T-helper 2 cell (primary cell): Measurements from ENCODE around the gene HSP90AB1.
"Not testable (repeated sequence)": the region's sequence is repeated elsewhere in the genome, so short reads cannot be mapped to it uniquely, and the experiment has no call there.

ENCODE experiments used
- DNase-seq, 5 experiments: peaks; one replicate each; pipeline versions ENCODE4 v3.0.0 to v3.0.0-alpha.2; 2012 to 2022

The HSP90AB1 gene

DNA sequence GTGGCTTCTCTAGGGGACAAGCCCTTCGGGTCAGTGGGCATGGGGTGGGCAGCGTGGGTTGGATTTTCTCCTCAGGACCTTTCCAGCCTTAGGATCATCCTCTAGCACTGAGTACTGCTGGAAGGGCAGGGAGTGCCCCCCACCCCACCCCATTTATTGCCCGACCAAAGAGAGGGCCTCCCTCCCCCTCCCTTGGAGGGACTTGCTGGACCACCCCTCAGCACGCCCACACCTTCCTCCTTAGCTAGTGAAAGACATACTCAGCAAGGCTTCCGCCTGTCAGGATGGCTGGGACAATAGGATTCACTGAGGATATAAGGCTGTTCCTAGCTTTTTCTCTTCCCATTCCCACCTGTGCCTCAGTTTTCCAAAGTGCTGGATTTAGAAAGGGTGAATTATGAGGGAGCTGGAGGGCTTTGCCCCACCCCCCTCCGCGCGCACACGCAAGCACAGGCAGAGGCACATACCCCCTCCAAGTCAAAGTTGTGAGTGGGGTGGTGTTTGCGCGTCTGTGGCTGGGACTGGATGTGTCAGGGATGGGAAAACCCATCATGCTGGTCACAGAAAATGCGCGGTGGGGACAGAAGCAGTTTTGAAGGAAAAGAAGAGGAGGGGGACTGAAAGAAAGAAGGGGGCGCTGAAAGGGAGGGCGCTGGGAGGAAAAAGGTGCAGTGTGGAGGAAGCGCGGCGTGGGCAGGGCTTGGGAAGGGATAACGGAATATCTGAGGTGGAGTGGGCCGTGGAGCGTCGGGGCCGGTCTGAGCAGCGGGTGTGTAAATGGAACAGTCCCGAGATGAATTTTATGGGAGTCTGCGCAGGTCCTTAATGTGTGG is 24.2 kb upstream of the HSP90AB1 start:
- DNase-seq, result no peak

DNA sequence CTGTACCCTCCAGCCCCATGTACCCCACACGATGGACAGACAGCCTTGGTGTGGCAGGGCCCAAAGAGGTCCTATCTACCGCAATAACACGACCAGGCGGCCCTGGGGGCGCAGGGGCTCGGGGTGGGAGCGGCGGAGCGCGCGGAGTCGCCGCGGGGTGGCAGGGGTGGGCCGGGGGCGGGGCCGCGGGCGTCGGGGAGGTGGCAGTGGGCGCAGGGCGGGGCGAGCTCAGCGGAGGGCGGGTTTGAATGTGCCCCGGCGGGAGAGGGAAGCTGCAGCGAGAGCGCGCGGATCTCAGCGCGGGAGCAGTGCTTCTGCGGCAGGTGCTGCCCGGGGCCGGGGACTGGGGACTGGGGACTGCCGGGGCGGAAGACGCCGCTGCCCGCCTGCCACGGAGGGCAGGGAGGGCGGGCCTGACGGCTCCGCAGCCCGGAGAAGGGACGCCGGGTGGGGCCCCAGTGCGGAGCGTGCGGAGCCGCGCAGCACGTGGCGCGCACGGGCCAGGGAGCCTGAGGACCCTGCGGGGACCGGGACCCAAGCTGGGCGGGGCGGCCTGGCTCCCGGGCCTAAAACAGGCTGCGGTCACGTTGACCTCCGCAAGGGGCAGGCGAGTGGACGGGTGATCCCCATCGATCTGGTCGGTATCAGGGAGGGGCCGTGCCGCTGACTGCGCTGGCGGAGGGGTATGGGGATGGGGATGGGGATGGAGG is 23.4 kb upstream of the HSP90AB1 start, which contains the start of gene SLC29A1:
TSS of gene SLC29A1 (plus strand) at position 277 of the 710 bp plus-strand sequence. CDS start 3,719 bp downstream, outside the sequence.
- DNase-seq, result peak; percentile 62 to 86 (median 79)

DNA sequence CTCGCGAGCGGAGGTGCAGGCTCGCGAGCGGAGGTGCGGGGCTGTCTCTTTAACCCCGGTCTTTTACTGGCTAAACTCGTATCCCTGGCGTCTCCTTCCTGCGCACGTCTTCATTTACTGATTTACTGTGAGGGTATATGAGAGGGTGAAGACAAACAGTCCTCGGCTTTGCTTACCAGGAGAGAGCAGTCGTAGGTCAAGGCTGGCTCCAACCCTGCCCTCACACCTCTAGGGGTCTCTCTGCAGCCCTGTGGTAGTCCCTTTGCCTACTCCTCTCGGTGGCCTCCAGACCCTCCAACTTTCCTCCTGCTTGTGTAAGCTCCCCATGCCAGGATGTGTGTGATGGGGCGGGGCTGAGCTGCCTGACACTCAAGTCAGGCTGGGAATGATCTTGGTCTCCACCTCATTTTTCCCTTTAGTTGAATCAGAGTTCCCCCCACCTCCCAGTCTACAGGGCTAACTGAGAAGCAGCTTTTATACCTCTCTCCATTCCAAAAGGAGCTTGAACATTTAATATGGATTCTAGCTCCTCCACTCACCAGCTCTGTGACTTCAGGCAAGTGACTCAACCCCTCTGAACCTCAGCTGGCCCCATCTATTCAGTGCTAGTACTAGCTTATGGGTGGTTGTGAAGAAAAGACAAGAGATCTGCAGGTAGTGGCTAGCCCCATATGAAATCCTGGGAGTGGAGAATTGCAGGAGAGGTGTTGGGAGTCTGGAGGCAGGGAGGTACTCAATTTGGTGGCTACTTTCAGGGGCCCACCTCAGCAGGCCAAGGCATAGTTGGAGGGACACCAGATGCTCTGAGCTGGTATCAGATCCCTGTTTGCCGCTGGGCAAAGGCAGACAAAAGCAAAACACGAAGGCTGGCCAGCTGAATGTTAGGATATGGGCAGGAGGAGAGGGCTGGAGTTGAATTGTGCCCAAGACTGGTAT is 22.6 kb upstream of the HSP90AB1 start:
- DNase-seq, result no peak

DNA sequence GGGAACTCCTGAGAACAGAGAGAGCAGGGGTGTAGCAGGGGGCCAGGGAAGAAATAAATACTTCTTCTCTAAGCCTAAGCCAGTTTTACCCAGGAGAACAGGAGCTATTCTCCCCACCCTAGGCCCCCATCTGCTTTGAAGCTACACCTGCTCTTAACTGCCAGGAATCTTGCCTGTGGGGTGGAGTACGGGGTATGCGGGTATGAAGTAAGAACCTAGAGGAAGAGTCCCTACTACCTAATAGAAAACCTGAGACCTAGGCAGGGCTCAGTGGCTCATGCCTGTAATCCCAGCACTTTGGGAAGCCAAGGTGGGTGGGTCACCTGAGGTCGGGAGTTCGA is 22.0 kb upstream of the HSP90AB1 start:
- no peak for DNase-seq

DNA sequence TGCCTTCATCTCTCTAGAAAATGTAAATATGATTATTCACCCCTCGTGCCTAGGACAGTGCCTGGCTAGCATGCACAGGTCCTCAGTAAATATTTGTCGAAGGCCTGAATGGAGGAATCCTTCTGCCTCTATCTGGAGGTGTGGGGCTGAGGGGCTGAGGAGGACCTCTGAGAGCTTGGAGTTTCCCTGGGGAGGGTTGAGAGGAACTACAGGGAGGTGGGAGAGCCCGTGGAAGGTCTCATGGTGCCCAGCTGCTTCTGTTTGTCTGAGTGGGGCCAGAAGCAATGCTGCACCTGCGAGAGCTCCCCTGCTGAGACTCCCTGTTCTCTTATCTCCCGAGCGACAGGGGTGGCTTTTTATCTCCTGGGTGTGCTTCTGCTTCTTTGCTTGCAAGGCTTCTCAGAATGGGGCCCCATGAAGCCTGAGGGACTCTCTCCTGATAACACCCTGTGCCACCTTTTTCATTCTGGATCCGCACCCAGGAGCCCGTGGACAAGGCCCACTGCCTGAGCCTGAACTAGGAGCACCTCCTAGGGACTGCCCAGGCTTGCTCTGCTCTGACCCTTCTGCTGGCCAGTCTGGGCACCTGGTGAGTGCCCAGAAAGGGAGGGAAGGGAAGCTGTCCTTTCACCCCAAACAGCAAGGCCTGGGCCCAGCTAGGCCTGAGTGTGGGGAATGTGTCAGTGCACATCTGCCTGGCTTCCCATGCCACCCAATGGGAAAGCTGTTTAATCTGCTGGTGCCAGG is 21.1 kb upstream of the HSP90AB1 start:
- DNase-seq, result no peak

DNA sequence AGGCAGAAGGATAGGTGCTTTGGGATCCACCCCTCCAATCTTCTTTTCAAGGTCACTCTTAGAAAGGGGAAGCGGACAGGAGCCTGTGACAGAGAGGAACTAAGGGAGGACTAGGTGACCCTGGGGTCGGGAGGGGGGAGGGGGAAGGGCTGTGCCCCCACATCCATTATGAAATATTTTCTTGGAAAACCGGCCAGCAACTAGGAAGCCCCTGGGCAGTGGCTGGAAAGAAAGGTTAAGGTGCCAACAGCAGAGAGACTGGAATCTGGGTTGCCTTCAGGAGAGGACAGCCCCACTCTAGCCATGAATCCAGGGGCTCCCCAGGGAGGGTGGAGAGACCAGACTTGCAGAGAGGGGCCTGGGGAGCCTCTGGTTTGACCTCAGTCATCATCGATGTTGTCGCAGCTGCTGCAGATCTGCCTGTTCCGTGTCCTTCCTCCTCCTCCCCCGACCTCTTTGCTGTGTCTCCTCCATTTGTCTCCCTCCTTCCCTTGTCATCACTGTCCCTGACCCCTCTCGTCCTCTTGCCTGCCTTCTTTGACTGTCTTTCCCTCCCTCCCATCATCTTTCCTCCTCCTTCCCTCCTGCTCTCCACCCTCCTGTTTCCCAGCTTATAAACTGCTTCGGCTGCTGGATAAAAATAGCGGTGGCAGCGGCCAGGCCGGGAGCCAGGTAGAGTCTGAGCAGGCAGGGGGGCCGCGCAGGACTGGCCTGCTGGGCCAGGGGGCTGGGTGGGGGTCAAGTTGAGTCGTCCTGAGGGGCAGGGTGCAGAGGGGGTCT is 20.3 kb upstream of the HSP90AB1 start:
- DNase-seq, result no peak

DNA sequence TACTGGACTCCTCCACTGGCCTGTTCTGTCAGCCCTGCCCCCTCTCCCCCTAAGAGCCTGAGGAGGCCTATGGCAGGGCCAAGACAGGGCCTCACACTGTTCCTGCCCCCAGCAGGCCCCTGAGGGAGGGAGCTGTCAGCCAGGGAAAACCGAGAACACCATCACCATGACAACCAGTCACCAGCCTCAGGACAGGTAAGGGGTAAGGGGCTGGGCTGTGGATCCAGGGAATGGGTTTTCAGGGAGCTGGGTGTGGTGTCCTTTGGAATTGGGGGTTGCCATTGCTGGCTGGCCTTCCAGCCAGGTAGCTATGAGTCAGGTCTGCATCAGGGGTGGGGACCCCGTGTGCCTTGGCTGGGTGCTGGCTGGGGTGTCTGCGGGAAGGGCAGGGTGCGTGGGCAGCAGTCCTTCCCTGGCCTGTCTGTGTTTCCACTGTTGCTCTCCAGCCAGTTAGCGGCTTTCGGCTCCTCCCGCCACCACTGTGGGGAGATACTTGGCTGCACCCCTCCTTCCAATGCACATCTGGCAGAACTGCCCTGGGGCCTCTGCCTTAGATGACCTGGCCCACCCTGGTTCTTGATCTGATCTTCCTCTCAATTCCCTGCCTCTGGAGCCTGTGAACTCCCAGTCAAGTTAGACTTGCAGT is 19.6 kb upstream of the HSP90AB1 start:
- no peak for DNase-seq

DNA sequence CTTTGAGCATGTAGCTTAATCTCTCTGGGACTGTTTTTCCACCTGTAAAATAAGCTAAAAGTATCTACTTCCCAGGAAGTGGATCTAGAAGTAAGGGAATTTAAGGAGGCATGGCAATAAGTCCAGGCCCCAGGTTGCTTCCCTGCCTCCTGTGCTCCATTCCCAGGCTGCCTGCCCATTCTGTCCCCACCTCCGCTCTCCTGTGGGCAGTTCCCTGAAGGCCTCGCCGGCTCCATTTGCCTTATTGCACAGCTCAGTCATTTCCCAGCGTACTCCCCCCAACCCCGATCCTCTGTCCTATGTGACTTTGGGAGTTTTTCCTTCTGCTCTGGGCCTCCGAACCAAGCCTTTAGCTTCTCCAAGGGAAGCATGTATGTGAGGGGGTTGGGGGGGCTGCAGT is 18.9 kb upstream of the HSP90AB1 start:
- DNase-seq, result no peak

DNA sequence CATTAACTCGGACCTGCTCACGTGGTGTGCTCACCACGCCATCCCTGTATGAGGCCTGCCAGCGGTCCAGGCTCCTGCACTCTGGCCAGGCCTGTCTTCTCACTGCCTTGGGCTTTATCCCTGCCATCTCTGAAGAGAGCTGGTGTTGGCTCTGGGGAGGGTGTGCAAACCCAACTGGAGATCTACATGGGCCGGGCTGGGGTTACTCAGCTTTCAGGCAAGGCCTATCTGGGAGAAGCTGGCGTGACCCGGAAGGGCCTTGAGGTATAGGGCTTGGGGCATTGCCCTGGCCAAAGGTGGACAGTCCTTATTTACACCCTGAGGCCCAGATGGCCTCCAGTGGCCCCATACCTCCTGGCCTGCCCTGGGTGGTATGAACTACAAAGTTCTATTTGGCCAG is 18.5 kb upstream of the HSP90AB1 start:
- DNase-seq, result no peak

DNA sequence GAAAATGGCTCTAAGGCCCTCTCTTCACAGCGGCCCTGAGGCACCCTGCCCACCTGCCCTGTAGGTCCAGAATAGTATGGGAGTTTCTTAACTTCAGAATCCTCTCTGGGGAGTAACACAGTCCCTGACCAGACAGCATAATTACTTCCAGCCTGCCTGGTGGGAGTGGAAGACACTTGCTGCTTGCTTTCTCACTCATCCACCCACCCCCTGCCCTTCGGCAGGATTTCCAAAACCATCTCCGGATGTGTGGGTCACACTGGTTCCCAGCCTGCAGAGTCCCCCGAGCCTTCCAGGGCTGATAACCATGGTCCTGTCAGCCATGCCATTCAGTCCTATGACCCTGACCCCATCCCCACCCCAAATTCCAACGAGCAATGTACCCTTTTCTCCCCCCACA is 18.1 kb upstream of the HSP90AB1 start:
- DNase-seq, result no peak

DNA sequence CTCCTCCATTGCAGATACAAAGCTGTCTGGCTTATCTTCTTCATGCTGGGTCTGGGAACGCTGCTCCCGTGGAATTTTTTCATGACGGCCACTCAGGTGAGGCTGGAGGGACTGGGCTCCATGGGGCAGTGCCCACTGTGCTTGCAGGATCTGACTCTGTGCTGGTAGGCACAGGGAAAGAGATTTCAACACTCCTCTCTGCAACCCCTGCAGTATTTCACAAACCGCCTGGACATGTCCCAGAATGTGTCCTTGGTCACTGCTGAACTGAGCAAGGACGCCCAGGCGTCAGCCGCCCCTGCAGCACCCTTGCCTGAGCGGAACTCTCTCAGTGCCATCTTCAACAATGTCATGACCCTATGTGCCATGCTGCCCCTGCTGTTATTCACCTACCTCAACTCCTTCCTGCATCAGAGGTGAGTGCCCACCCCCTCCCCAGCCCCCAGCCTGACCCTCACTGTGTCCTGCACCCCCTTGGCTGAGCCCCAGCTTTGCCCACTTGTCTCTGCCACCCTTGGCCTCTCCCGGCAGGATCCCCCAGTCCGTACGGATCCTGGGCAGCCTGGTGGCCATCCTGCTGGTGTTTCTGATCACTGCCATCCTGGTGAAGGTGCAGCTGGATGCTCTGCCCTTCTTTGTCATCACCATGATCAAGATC is 17.4 kb upstream of the HSP90AB1 start:
- DNase-seq, result no peak

DNA sequence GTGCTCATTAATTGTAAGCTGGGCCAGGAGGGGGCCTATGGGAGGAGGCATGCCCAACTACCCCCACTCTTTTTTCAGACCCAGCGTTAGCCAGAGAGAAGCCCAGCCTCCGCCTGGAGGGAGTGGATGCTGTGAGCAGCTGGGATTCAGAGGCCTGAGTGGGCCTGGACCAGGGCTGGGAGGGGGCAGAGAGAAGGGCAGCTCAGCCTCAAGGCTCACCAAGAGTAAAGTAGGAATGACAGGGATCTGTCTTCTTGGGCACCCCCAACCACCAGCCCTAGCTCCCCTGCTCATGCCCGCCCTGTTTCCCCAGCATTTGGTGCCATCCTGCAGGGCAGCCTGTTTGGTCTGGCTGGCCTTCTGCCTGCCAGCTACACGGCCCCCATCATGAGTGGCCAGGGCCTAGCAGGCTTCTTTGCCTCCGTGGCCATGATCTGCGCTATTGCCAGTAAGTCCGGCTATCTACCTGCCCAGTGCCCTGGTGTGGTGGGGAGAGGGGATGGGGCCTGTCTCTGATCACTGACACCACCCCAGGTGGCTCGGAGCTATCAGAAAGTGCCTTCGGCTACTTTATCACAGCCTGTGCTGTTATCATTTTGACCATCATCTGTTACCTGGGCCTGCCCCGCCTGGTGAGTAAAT is 16.7 kb upstream of the HSP90AB1 start:
- no peak for DNase-seq

DNA sequence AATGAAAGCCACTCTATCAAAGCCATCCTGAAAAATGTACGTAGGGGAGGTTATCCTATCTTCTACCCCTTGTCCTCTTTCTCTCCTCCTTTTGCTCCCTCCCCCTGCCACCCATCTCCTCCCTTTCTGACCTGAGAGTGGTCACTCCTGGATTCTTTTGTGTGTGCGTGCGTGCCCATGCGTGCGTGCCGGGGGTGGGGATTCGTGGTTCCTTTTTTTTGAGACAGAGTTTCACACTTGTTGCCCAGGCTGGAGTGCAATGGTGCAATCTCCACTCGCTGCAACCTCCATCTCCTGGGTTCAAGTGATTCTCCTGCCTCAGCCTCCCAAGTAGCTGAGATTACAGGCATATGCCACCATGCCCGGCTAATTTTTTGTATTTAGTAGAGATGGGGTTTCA is 15.5 kb upstream of the HSP90AB1 start:
- DNase-seq, result not testable (repeated sequence)

DNA sequence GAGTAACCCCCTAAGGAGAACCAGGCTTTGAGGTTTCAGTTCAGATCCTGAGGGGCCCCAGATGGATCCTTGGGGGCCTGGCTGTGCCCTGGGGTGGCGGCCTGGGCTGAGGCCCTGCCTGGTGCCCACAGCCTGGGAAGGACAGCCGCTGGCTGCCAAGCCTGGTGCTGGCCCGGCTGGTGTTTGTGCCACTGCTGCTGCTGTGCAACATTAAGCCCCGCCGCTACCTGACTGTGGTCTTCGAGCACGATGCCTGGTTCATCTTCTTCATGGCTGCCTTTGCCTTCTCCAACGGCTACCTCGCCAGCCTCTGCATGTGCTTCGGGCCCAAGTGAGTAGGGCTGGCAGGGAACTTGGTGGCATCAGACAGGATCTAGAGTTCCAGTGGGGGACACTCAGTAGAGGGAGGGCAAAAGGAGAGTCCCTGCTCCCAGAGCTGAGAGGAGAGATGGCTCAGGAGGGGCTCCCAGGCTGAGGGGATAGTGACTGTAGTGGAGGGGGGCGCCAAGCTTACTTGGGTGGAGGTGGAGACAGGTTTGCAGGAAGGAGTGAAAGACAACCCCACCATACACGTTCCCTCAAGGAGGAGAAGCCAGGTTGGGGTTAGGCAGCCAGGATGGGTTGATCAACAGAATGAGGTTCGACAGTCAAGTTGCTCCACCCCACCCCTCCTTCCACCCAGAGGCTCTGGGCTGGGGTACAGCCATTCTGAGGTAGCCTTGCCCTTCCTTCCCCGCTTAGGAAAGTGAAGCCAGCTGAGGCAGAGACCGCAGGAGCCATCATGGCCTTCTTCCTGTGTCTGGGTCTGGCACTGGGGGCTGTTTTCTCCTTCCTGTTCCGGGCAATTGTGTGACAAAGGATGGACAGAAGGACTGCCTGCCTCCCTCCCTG is 14.0 kb upstream of the HSP90AB1 start:
- DNase-seq, result no peak

DNA sequence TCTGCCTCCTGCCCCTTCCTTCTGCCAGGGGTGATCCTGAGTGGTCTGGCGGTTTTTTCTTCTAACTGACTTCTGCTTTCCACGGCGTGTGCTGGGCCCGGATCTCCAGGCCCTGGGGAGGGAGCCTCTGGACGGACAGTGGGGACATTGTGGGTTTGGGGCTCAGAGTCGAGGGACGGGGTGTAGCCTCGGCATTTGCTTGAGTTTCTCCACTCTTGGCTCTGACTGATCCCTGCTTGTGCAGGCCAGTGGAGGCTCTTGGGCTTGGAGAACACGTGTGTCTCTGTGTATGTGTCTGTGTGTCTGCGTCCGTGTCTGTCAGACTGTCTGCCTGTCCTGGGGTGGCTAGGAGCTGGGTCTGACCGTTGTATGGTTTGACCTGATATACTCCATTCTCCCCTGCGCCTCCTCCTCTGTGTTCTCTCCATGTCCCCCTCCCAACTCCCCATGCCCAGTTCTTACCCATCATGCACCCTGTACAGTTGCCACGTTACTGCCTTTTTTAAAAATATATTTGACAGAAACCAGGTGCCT is 13.3 kb upstream of the HSP90AB1 start:
- DNase-seq, result no peak

DNA sequence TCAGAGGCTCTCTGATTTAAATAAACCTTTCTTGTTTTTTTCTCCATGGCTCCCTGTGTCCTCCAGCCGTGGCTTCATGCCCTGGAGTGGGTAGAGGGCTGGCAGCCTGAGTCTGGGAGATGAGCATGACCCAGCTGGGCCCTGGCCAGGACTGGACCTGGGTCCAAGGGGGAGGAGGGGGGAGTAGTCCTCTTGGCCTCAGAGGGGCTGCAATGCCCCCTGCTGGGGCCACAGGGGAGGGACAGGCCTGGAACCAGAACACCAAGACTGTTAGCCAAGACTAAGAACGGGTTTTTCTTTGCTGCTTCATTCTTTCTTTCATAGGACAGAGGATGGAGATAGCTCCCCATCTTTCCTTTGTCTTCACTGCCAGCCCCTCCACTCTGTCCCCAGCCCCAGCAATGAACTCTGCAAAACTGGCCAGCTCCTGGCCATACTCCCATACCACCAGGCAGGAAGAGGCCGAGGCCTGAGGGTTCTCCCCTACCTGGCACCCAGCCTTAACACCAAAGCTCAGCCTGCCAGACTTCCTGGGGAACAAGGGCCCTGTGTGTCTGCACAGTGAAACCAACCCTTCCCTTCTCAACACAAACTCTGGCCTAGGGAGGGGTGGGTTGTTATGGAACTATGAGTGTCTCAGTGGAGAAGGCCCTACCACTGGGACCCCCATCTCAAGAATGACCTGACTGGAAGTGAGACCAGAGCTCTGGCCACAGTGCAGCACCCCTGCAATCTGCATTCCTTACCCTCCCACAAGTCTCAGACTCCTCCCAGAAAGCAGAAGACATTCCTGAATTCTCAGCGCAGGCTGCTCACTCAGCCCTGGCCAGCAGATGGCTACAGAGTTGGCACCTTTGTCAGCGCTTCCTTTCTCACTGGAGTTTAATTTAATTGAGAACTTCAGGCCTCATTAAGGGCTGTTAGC is 12.5 kb upstream of the HSP90AB1 start:
- DNase-seq, result no peak

DNA sequence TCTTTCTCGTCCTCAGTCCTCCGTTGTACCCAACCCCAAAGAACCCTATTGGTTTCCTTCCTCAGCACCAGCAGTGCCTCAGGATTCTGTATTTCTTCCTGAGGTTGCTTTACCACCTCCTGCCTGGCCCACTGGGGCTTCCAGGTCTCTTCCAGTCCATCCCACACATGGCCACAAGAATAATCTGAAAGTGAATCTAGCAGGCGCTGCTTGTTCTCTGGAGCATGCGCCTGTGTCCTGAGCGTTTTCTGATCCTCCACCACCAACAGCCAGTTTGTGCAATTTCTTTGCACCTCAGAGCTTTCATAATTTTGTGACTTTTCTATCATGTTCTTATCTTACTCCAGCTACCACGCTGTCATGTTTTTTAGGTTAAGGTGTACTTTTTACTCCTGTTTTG is 11.6 kb upstream of the HSP90AB1 start:
- DNase-seq, result no peak
